Measurements from ENCODE around the gene HDAC4.

The HDAC4 gene

GRCh38 chr2:239299218-239299939 lies 101.4 kb downstream of the HDAC4 start:
- no peak for DNase-seq (ENCODE audit: low read depth in 2 of 2, low spot score in 1 of 2)

- DNase-seq (ENCODE audit: low read depth in 2 of 2, low spot score in 1 of 2) = peak; percentile 41 to 58
Measured at GRCh38 chr2:239298116-239298804, 102.6 kb downstream of the HDAC4 start.

- DNase-seq (ENCODE audit: low read depth in 2 of 2, low spot score in 1 of 2) = no peak
Measured at GRCh38 chr2:239297142-239298004, 103.4 kb downstream of the HDAC4 start.

- no peak for DNase-seq (ENCODE audit: low read depth in 2 of 2, low spot score in 1 of 2)
Measured at GRCh38 chr2:239296020-239296932, 104.5 kb downstream of the HDAC4 start.

- no peak for DNase-seq (ENCODE audit: low read depth in 2 of 2, low spot score in 1 of 2)
Measured at GRCh38 chr2:239295377-239296019, 105.3 kb downstream of the HDAC4 start.

- no peak for DNase-seq (ENCODE audit: low read depth in 2 of 2, low spot score in 1 of 2)
Measured at GRCh38 chr2:239294571-239295054, 106.2 kb downstream of the HDAC4 start.

GRCh38 chr2:239293775-239294430 lies 106.9 kb downstream of the HDAC4 start:
- DNase-seq (ENCODE audit: low read depth in 2 of 2, low spot score in 1 of 2) = peak in 1 of 2 donors; percentile 33

- DNase-seq (ENCODE audit: low read depth in 2 of 2, low spot score in 1 of 2) = no peak
Measured at GRCh38 chr2:239292959-239293774, 107.7 kb downstream of the HDAC4 start.

GRCh38 chr2:239292531-239292930 lies 108.3 kb downstream of the HDAC4 start:
- DNase-seq (ENCODE audit: low read depth in 2 of 2, low spot score in 1 of 2) = no peak

- no peak for DNase-seq (ENCODE audit: low read depth in 2 of 2, low spot score in 1 of 2)
Measured at GRCh38 chr2:239291475-239292350, 109.1 kb downstream of the HDAC4 start.

GRCh38 chr2:239290618-239291474 lies 110.0 kb downstream of the HDAC4 start:
- DNase-seq (ENCODE audit: low read depth in 2 of 2, low spot score in 1 of 2) = no peak

- DNase-seq (ENCODE audit: low read depth in 2 of 2, low spot score in 1 of 2) = no peak
Measured at GRCh38 chr2:239289545-239289944, 111.3 kb downstream of the HDAC4 start.

- DNase-seq (ENCODE audit: low read depth in 2 of 2, low spot score in 1 of 2) = no peak
Measured at GRCh38 chr2:239288951-239289511, 111.8 kb downstream of the HDAC4 start.

- DNase-seq (ENCODE audit: low read depth in 2 of 2, low spot score in 1 of 2) = no peak
Measured at GRCh38 chr2:239288237-239288636, 112.6 kb downstream of the HDAC4 start.

- no peak for DNase-seq (ENCODE audit: low read depth in 2 of 2, low spot score in 1 of 2)
Measured at GRCh38 chr2:239287461-239287860, 113.4 kb downstream of the HDAC4 start.

- no peak for DNase-seq (ENCODE audit: low read depth in 2 of 2, low spot score in 1 of 2)
Measured at GRCh38 chr2:239286901-239287300, 113.9 kb downstream of the HDAC4 start.

- no peak for DNase-seq (ENCODE audit: low read depth in 2 of 2, low spot score in 1 of 2)
Measured at GRCh38 chr2:239285932-239286230, 114.9 kb downstream of the HDAC4 start.
